PFSK-1 (cell line): Measurements from ENCODE around the gene TNFAIP2.

Experiments
- FOXP2 ChIP-seq: optimal IDR thresholded peaks from 2 replicates; pipeline ENCODE3; 2011; ENCODE audit warnings: borderline replicate concordance, control low read depth, inconsistent platforms; ENCODE audit not compliant: insufficient read depth; ENCODE audit errors: extremely low read length, extremely low read depth
- POLR2AphosphoS5 ChIP-seq: IDR thresholded peaks from 2 replicates; pipeline ENCODE4 v1.6.1; 2012; ENCODE audit warnings: low read depth, mild to moderate bottlenecking, control low read depth, low read length, moderate library complexity
- REST ChIP-seq, 2 experiments: IDR thresholded peaks; 2 replicates each; pipeline versions ENCODE4 v1.6.1 to v1.8.0; 2011 to 2012; ENCODE audit warnings: low read depth in 2 of 2, low read length in 2 of 2, control low read depth in 1 of 2, inconsistent platforms in 1 of 2, mild to moderate bottlenecking in 1 of 2, moderate library complexity in 1 of 2; ENCODE audit not compliant: insufficient read depth in 1 of 2
- SIN3A ChIP-seq: IDR thresholded peaks from 2 replicates; pipeline ENCODE4 v1.6.1; 2012; ENCODE audit warnings: mild to moderate bottlenecking, low read length, moderate library complexity, borderline replicate concordance; ENCODE audit not compliant: insufficient read depth
- TAF1 ChIP-seq: IDR thresholded peaks from 2 replicates; pipeline ENCODE4 v1.6.1; 2012; ENCODE audit warnings: low read length, control low read depth, borderline replicate concordance; ENCODE audit not compliant: insufficient read depth

The TNFAIP2 gene

GRCh38 chr14:103130017-103130764 lies 6.9 kb downstream of the TNFAIP2 start:
- TF ChIP-seq POLR2AphosphoS5 (no peak), FOXP2 (no peak), REST (IDR thresholded peaks at IDR 0.05; ENCODE audit: insufficient read depth in 1 of 2, low read depth in 2 of 2, low read length in 2 of 2) (no peak), TAF1 (no peak)

- TF ChIP-seq SIN3A (no peak), REST (IDR thresholded peaks at IDR 0.05; ENCODE audit: insufficient read depth in 1 of 2, low read depth in 2 of 2, low read length in 2 of 2) (no peak), POLR2AphosphoS5 (no peak), FOXP2 (no peak), TAF1 (no peak)
These were observed 7.7 kb downstream of the TNFAIP2 start for GRCh38 chr14:103130965-103131364.

- TF ChIP-seq TAF1 = no peak
These were observed 8.3 kb downstream of the TNFAIP2 start for GRCh38 chr14:103131580-103131979.

- TF ChIP-seq TAF1 (no peak), REST (IDR thresholded peaks at IDR 0.05; ENCODE audit: insufficient read depth in 1 of 2, low read depth in 2 of 2, low read length in 2 of 2) (no peak), POLR2AphosphoS5 (no peak), SIN3A (no peak), FOXP2 (no peak)
These were observed 9.3 kb downstream of the TNFAIP2 start for GRCh38 chr14:103132381-103133209.

GRCh38 chr14:103133210-103134140 lies 10.2 kb downstream of the TNFAIP2 start:
- TF ChIP-seq POLR2AphosphoS5 = no peak
- no peak for TF ChIP-seq REST (IDR thresholded peaks at IDR 0.05; ENCODE audit: insufficient read depth in 1 of 2, low read depth in 2 of 2, low read length in 2 of 2)
- TF ChIP-seq SIN3A = no peak
- no peak for TF ChIP-seq TAF1
- TF ChIP-seq FOXP2 = no peak
